ENCODE measurements around the gene PRG2.

PRG2 gene

GRCh38 chr11:57380975-57381374, 9.5 kb downstream of the PRG2 start, which contains the start of gene PRG3:
PRG3 (minus strand) TSS chr11:57381150; CDS start chr11:57380708, 442 bp downstream.
- Histone ChIP-seq H3K4me2 (ENCODE audit: low read length) (no peak within 1 kb of the TSS), H3K9me3 (ENCODE audit: control insufficient read depth, low read length) (no peaks in the 10 kb centered on the region), H3K9ac (no peak within 1 kb of the TSS), H3K27me3 (ENCODE audit: control insufficient read depth, insufficient read depth, low read length) (no peaks in the 10 kb centered on the region), H3K79me2 (no peaks in the 10 kb centered on the region), H3K4me3 (ENCODE audit: low read depth, low read length) (no peak within 1 kb of the TSS), H3K27ac (no peak within 1 kb of the TSS), H3K4me1 (no peaks in the 10 kb centered on the region), H2AFZ (no peak within 1 kb of the TSS), H3K36me3 (ENCODE audit: control insufficient read depth, insufficient read depth, low read length) (no peaks in the 10 kb centered on the region)
- TF ChIP-seq CTCF (IDR thresholded peaks at IDR 0.05) = no peak

- Histone ChIP-seq H3K4me2 (ENCODE audit: low read length) (no peak overlapping the region), H3K79me2 (no peaks in the 10 kb centered on the region), H3K9me3 (ENCODE audit: control insufficient read depth, low read length) (no peaks in the 10 kb centered on the region), H3K36me3 (ENCODE audit: control insufficient read depth, insufficient read depth, low read length) (no peaks in the 10 kb centered on the region), H3K27ac (no peak overlapping the region), H2AFZ (no peak overlapping the region), H3K9ac (no peak overlapping the region), H3K27me3 (ENCODE audit: control insufficient read depth, insufficient read depth, low read length) (no peaks in the 10 kb centered on the region), H3K4me1 (no peaks in the 10 kb centered on the region), H3K4me3 (ENCODE audit: low read depth, low read length) (no peak overlapping the region)
- no peak for TF ChIP-seq CTCF (IDR thresholded peaks at IDR 0.05)
Observed at GRCh38 chr11:57379732-57380131, 10.7 kb downstream of the PRG2 start.

- H3K79me2 ChIP-seq = no peaks in the 10 kb centered on the region
- no peak overlapping the region for H3K4me2 ChIP-seq (ENCODE audit: low read length)
- H3K27me3 ChIP-seq (ENCODE audit: control insufficient read depth, insufficient read depth, low read length) = no peaks in the 10 kb centered on the region
- no peak overlapping the region for H2AFZ ChIP-seq
- H3K9me3 ChIP-seq (ENCODE audit: control insufficient read depth, low read length) = no peaks in the 10 kb centered on the region
- no peak overlapping the region for H3K27ac ChIP-seq
- H3K36me3 ChIP-seq (ENCODE audit: control insufficient read depth, insufficient read depth, low read length) = no peaks in the 10 kb centered on the region
- no peak for TF ChIP-seq CTCF (IDR thresholded peaks at IDR 0.05)
- no peak overlapping the region for H3K4me3 ChIP-seq (ENCODE audit: low read depth, low read length)
- H3K4me1 ChIP-seq = no peaks in the 10 kb centered on the region
- no peak overlapping the region for H3K9ac ChIP-seq
Observed at GRCh38 chr11:57378186-57378585, 12.3 kb downstream of the PRG2 start.

GRCh38 chr11:57377107-57377506, 13.3 kb downstream of the PRG2 start:
- no peak overlapping the region for H2AFZ ChIP-seq
- H3K4me3 ChIP-seq (ENCODE audit: low read depth, low read length) = no peak overlapping the region
- H3K27ac ChIP-seq = no peak overlapping the region
- H3K36me3 ChIP-seq (ENCODE audit: control insufficient read depth, insufficient read depth, low read length) = no peaks in the 10 kb centered on the region
- H3K27me3 ChIP-seq (ENCODE audit: control insufficient read depth, insufficient read depth, low read length) = no peaks in the 10 kb centered on the region
- H3K9me3 ChIP-seq (ENCODE audit: control insufficient read depth, low read length) = no peaks in the 10 kb centered on the region
- no peaks in the 10 kb centered on the region for H3K79me2 ChIP-seq
- H3K4me2 ChIP-seq (ENCODE audit: low read length) = no peak overlapping the region
- no peak for TF ChIP-seq CTCF (IDR thresholded peaks at IDR 0.05)
- no peaks in the 10 kb centered on the region for H3K4me1 ChIP-seq
- no peak overlapping the region for H3K9ac ChIP-seq

All from parathyroid adenoma (tissue), 2 donors.